Measurements from ENCODE around the gene CCDC40. TPM values are rescaled to one million over a fixed set of nuclear protein-coding genes. Genes with fewer than 3 reads are reported as not detected.
A peak's percentile ranks its signal among the peaks of the same experiment; 100 is the strongest.

The CCDC40 gene
- total RNA-seq, 1 donor from 2014 or later, result 7.7 TPM

GRCh38 chr17:80032614-80033171, 3.7 kb upstream of the CCDC40 start:
- no peak for DNase-seq (ENCODE audit: low spot score)
- H3K9me3 Mint-ChIP-seq (ENCODE audit: unreplicated experiment), result no peaks in the 10 kb centered on the region
- H3K4me3 Mint-ChIP-seq (ENCODE audit: unreplicated experiment), result no peak overlapping the region
- TF ChIP-seq CTCF (IDR thresholded peaks at IDR 0.05; ENCODE audit: unreplicated experiment), result no peak
- H3K27me3 Mint-ChIP-seq (ENCODE audit: unreplicated experiment), result peaks cover 17% of the 10 kb centered on the region
- peaks cover 66% of the 10 kb centered on the region for H3K4me1 Mint-ChIP-seq (ENCODE audit: unreplicated experiment)
- H3K27ac Mint-ChIP-seq (ENCODE audit: unreplicated experiment), result no peak overlapping the region
- H3K36me3 Mint-ChIP-seq (ENCODE audit: low read depth, unreplicated experiment), result peaks cover 17% of the 10 kb centered on the region

GRCh38 chr17:80033840-80034239, 2.6 kb upstream of the CCDC40 start:
- peak overlapping the region; percentile 61 for H3K27ac Mint-ChIP-seq (ENCODE audit: unreplicated experiment)
- H3K36me3 Mint-ChIP-seq (ENCODE audit: low read depth, unreplicated experiment), result peaks cover 17% of the 10 kb centered on the region
- H3K4me1 Mint-ChIP-seq (ENCODE audit: unreplicated experiment), result peaks cover 61% of the 10 kb centered on the region
- peak overlapping the region; percentile 99 for H3K4me3 Mint-ChIP-seq (ENCODE audit: unreplicated experiment)
- peaks cover 17% of the 10 kb centered on the region for H3K27me3 Mint-ChIP-seq (ENCODE audit: unreplicated experiment)
- no peaks in the 10 kb centered on the region for H3K9me3 Mint-ChIP-seq (ENCODE audit: unreplicated experiment)
- no peak for DNase-seq (ENCODE audit: low spot score)
- no peak for TF ChIP-seq CTCF (IDR thresholded peaks at IDR 0.05; ENCODE audit: unreplicated experiment)

- Mint-ChIP-seq H3K27me3 (ENCODE audit: unreplicated experiment) (peaks cover 14% of the 10 kb centered on the region), H3K36me3 (ENCODE audit: low read depth, unreplicated experiment) (peaks cover 15% of the 10 kb centered on the region), H3K4me1 (ENCODE audit: unreplicated experiment) (peaks cover 59% of the 10 kb centered on the region), H3K9me3 (ENCODE audit: unreplicated experiment) (no peaks in the 10 kb centered on the region), H3K4me3 (ENCODE audit: unreplicated experiment) (peak overlapping the region; percentile 99), H3K27ac (ENCODE audit: unreplicated experiment) (peak overlapping the region; percentile 99)
- peak; percentile 39 for DNase-seq (ENCODE audit: low spot score)
- no peak for TF ChIP-seq CTCF (IDR thresholded peaks at IDR 0.05; ENCODE audit: unreplicated experiment)
Observed at GRCh38 chr17:80034791-80035686, 1.4 kb upstream of the CCDC40 start.

GRCh38 chr17:80035687-80035936, 830 bp upstream of the CCDC40 start, which contains the start of gene TBC1D16:
Gene TBC1D16 (minus strand): TSS chr17:80035872. CDS start chr17:80013547, 22,325 bp downstream.
- peak within 1 kb of the TSS; percentile 99 for H3K27ac Mint-ChIP-seq (ENCODE audit: unreplicated experiment)
- H3K4me1 Mint-ChIP-seq (ENCODE audit: unreplicated experiment), result peaks cover 57% of the 10 kb centered on the region
- peaks cover 12% of the 10 kb centered on the region for H3K27me3 Mint-ChIP-seq (ENCODE audit: unreplicated experiment)
- H3K4me3 Mint-ChIP-seq (ENCODE audit: unreplicated experiment), result peak within 1 kb of the TSS; percentile 99
- H3K36me3 Mint-ChIP-seq (ENCODE audit: low read depth, unreplicated experiment), result peaks cover 13% of the 10 kb centered on the region
- TF ChIP-seq CTCF (IDR thresholded peaks at IDR 0.05; ENCODE audit: unreplicated experiment), result no peak
- no peak for DNase-seq (ENCODE audit: low spot score)
- no peaks in the 10 kb centered on the region for H3K9me3 Mint-ChIP-seq (ENCODE audit: unreplicated experiment)
